ENCODE results near the gene BCL2L12. TPM values are rescaled to one million over a fixed set of nuclear protein-coding genes. Genes with fewer than 3 reads are reported as not detected.

BCL2L12 gene
- total and polyA plus RNA-seq, 2 donors (not counting 3 experiments of a cell fraction or from before 2014, with no cell fraction given) = 49.8 to 58.5 TPM

DNA sequence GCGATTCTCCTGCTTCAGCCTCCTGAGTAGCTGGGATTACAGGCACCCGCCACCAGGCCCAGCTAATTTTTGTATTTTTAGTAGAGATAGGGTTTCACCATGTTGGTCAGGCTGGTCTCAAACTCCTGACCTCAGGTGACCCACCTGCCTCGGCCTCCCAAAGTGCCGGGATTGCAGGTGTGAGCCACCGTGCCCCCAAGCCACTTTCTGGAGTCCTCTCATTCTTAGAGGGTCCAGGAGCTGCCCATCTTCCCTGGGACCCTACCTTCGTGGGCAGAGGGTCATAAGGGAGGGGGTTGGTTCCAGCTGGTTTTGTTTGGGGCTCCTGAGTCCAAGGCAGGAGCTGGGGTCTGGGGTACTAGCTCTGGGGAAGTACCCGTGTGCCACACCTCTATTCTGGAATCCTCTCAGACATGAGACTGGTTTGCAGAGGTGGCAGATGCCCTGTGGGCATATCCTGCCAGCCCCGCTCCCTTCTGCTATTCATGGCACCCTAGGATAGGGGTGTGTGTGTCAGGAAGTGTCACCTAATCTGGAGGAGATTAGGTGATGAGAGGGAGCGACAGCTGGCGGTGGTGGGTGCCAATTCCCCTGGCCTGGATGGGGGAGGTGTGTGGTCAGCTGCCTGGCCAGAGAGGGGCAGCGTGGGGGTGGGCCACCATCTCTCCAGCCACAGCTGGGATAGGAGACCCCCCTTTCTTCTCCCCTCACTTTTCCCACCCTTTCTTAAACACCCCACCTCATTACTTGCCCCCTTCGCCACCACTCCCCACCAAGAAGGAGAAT is 13.4 kb downstream of the BCL2L12 start:
- FAIRE-seq = no peak
- H4K20me1 ChIP-seq (replicated peaks; ENCODE audit: control insufficient read depth, extremely low read depth, insufficient read depth, low read length) = no peaks in the 10 kb centered on the region
- intact Hi-C loops (cut with micrococcal nuclease) = loop anchor here (5.0 kb wide), 1 partner anchor 188 kb away; the partner anchor contains the start of gene PNKP
- dilution Hi-C loops (cut with MboI; ENCODE audit: extremely low pct_ligation_motif_present, low sequenced_read_pairs) = no loop called here
- H3K9me3 ChIP-seq (replicated peaks; ENCODE audit: control insufficient read depth, insufficient read depth, low read length) = no peaks in the 10 kb centered on the region
- H3K4me1 ChIP-seq (ENCODE audit: control insufficient read depth, extremely low read depth, insufficient read depth, low read length) = peaks cover 23% of the 10 kb centered on the region
- TF ChIP-seq FOS (IDR thresholded peaks at IDR 0.05; ENCODE audit: borderline replicate concordance, insufficient read depth, low read length) = no peak
- TF ChIP-seq GATA2 (IDR thresholded peaks at IDR 0.05; ENCODE audit: insufficient read depth, insufficient read length, low read depth, low read length) = no peak
- TF ChIP-seq, protein P1, sequence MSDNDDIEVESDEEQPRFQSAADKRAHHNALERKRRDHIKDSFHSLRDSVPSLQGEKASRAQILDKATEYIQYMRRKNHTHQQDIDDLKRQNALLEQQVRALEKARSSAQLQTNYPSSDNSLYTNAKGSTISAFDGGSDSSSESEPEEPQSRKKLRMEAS (IDR thresholded peaks at IDR 0.05; ENCODE audit: insufficient read depth, insufficient read length) = no peak
- TF ChIP-seq, protein P2, sequence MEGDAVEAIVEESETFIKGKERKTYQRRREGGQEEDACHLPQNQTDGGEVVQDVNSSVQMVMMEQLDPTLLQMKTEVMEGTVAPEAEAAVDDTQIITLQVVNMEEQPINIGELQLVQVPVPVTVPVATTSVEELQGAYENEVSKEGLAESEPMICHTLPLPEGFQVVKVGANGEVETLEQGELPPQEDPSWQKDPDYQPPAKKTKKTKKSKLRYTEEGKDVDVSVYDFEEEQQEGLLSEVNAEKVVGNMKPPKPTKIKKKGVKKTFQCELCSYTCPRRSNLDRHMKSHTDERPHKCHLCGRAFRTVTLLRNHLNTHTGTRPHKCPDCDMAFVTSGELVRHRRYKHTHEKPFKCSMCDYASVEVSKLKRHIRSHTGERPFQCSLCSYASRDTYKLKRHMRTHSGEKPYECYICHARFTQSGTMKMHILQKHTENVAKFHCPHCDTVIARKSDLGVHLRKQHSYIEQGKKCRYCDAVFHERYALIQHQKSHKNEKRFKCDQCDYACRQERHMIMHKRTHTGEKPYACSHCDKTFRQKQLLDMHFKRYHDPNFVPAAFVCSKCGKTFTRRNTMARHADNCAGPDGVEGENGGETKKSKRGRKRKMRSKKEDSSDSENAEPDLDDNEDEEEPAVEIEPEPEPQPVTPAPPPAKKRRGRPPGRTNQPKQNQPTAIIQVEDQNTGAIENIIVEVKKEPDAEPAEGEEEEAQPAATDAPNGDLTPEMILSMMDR (IDR thresholded peaks at IDR 0.05; ENCODE audit: extremely low read depth in 1 of 2, insufficient read depth in 1 of 2, low read depth in 1 of 2, low read length in 2 of 2) = no peak
- no peak for TF ChIP-seq POLR2AphosphoS5 (IDR thresholded peaks at IDR 0.05; ENCODE audit: insufficient read depth, low read depth, low read length)
- no peak for TF ChIP-seq JUN (IDR thresholded peaks at IDR 0.05; ENCODE audit: borderline replicate concordance, insufficient read depth, insufficient read length, low read depth)
- no peak for TF ChIP-seq EZH2 (IDR thresholded peaks at IDR 0.05; ENCODE audit: borderline replicate concordance, low read depth, low read length, severe bottlenecking)
- no peak for TF ChIP-seq MYC (IDR thresholded peaks at IDR 0.05; ENCODE audit: low read depth, low read length)
- no peak for TF ChIP-seq POLR2A (IDR thresholded peaks at IDR 0.05; ENCODE audit: low read depth, low read length)
- no peak overlapping the region for H3K4me3 ChIP-seq (replicated peaks in 1 of 3; ENCODE audit: insufficient read depth in 1 of 3, low read depth in 1 of 3, low read length in 3 of 3)
- H3K4me2 ChIP-seq (ENCODE audit: insufficient read depth, low read length) = no peak overlapping the region
- BruUV-seq (replicated peaks) = no TSS peak
- no peak overlapping the region for H3K27ac ChIP-seq (ENCODE audit: insufficient read depth, low read depth, low read length)
- H3K79me2 ChIP-seq (ENCODE audit: control insufficient read depth, insufficient read depth, low read length) = peaks cover 47% of the 10 kb centered on the region
- no peak for DNase-seq (ENCODE audit: low read depth, low spot score)
- H2AFZ ChIP-seq (ENCODE audit: low read depth, low read length) = no peak overlapping the region
- no peaks in the 10 kb centered on the region for H3K27me3 ChIP-seq (ENCODE audit: control insufficient read depth in 2 of 2, insufficient read depth in 2 of 2, low read length in 2 of 2)
- H3K36me3 ChIP-seq (ENCODE audit: control insufficient read depth in 2 of 2, extremely low read depth in 1 of 2, insufficient read depth in 2 of 2, low read length in 2 of 2) = peaks cover 7 to 15% of the 10 kb centered on the region in 2 experiments
- ChIA-PET POLR2A (interaction anchor here (0.7 to 0.9 kb wide), 2 partner anchors 39 to 175 kb away, joined by 3 to 5 read pairs; partner anchors contain the start of gene RRAS), CTCF (interaction anchor here (1.0 to 2.4 kb wide), 4 partner anchors 39 to 176 kb away, joined by 3 to 12 read pairs (median 4); no protein-coding TSS in a partner anchor)
- H3K9me1 ChIP-seq (replicated peaks; ENCODE audit: control insufficient read depth, extremely low read depth, insufficient read depth, low read length) = no peaks in the 10 kb centered on the region
- no peak overlapping the region for H3K9ac ChIP-seq (replicated peaks; ENCODE audit: extremely low read depth, insufficient read depth, low read length)

Data from endothelial cell of umbilical vein (primary cell).